ENCODE results near the gene ERBB2.

Gene ERBB2

DNA sequence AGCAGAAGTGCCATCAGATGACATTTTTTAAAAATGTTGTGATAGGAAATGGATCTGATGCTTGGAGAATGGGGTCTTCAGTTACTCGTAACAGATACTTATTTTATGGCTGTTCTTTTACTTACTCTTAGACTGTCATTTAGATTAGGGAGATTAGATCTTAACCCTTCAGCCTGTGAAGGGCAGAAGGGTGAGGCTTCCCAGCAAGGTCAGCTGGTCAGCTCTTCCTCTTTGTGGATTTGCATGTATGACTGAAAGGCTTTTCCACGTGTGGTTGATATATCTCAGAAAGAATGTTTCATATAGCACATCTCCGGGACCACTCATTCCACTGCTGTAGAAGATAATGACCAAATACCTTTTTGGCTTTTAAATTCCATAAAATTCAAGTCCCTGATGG, 65.3 kb downstream of the ERBB2 start:
- no peaks in the 10 kb centered on the region for H3K79me2 ChIP-seq (ENCODE audit: insufficient read depth, low read length)
- H3K4me2 ChIP-seq (ENCODE audit: low read depth, low read length, poor library complexity, severe bottlenecking), result no peak overlapping the region
- H2AFZ ChIP-seq (ENCODE audit: low read length), result no peak overlapping the region
- no peaks in the 10 kb centered on the region for H3K27me3 ChIP-seq (ENCODE audit: insufficient read depth, low read length, poor library complexity, severe bottlenecking)
- no peaks in the 10 kb centered on the region for H3K36me3 ChIP-seq (ENCODE audit: insufficient read depth, low read length)
- no peak overlapping the region for H3K9ac ChIP-seq (ENCODE audit: low read depth, low read length, poor library complexity, severe bottlenecking)
- no peaks in the 10 kb centered on the region for H4K20me1 ChIP-seq (ENCODE audit: insufficient read depth, low read length, poor library complexity, severe bottlenecking)
- no peaks in the 10 kb centered on the region for H3K9me2 ChIP-seq (replicated peaks; ENCODE audit: low read depth, low read length)
- H3K4me3 ChIP-seq (ENCODE audit: low read length, poor library complexity, severe bottlenecking), result no peak overlapping the region
- H3K9me3 ChIP-seq (ENCODE audit: insufficient read depth, low read depth, low read length), result no peaks in the 10 kb centered on the region
- no peak for TF ChIP-seq CTCF (conservative IDR thresholded peaks at IDR 0.05; ENCODE audit: low read length)
- no peak for TF ChIP-seq EZH2phosphoT487 (IDR thresholded peaks at IDR 0.05; ENCODE audit: borderline replicate concordance)
- H3K4me1 ChIP-seq (ENCODE audit: insufficient read depth, low read length, poor library complexity, severe bottlenecking), result peaks cover 10% of the 10 kb centered on the region
- H3F3A ChIP-seq (ENCODE audit: low read depth), result 0 out of 2 replicates have a peak, but pooled peaks cover under 1% of the 10 kb centered on the region

DNA sequence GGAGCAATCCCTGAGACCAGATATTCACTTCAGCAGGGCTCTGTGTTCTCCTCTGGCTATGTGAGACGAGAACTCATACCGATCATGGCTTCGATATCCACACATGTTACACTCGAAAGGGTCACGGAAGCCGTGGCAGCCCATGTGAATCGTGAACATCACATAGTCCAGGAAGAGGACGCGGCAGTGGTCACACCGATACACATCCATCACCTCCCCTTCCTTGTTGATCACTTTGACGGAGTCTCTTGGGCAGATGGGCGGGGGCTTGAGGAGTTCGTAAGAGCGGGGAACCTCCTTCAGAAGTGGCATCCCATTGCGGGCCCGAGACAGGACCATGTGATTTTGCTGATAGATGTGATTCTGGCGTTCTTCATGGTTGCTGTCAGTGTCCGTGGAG, 65.9 kb downstream of the ERBB2 start:
- Histone ChIP-seq H4K20me1 (ENCODE audit: insufficient read depth, low read length, poor library complexity, severe bottlenecking) (no peaks in the 10 kb centered on the region), H3K9ac (ENCODE audit: low read depth, low read length, poor library complexity, severe bottlenecking) (no peak overlapping the region), H3K27me3 (ENCODE audit: insufficient read depth, low read length, poor library complexity, severe bottlenecking) (no peaks in the 10 kb centered on the region), H3K79me2 (ENCODE audit: insufficient read depth, low read length) (no peaks in the 10 kb centered on the region), H2AFZ (ENCODE audit: low read length) (no peak overlapping the region), H3K9me2 (replicated peaks; ENCODE audit: low read depth, low read length) (no peaks in the 10 kb centered on the region), H3K4me3 (ENCODE audit: low read length, poor library complexity, severe bottlenecking) (no peak overlapping the region), H3F3A (ENCODE audit: low read depth) (0 out of 2 replicates have a peak, but pooled peaks cover 4% of the 10 kb centered on the region), H3K4me1 (ENCODE audit: insufficient read depth, low read length, poor library complexity, severe bottlenecking) (peaks cover 16% of the 10 kb centered on the region), H3K36me3 (ENCODE audit: insufficient read depth, low read length) (no peaks in the 10 kb centered on the region), H3K9me3 (ENCODE audit: insufficient read depth, low read depth, low read length) (no peaks in the 10 kb centered on the region), H3K4me2 (ENCODE audit: low read depth, low read length, poor library complexity, severe bottlenecking) (no peak overlapping the region)
- TF ChIP-seq CTCF (conservative IDR thresholded peaks at IDR 0.05; ENCODE audit: low read length), result no peak
- TF ChIP-seq EZH2phosphoT487 (IDR thresholded peaks at IDR 0.05; ENCODE audit: borderline replicate concordance), result no peak

DNA sequence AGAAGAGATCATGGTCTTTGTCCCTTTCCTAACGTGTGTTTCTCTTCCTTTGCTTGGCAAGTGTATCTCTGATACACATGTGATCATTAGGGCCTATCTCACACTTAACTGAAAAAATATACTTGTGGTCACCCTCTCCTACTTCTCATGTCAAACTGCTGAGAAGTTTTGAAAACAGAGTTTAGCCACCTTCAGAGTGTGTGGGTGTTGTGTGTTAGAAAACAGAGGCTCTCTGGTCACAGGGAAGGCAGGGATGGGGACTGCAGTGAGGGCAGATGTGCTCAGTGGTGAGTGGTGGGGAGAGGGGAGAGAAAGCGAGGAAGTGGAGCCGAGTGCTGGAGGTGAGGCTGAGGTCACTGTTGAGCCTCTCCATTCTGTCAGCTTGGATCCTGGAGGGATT, 67.3 kb downstream of the ERBB2 start:
- no peak overlapping the region for H2AFZ ChIP-seq (ENCODE audit: low read length)
- H3K4me2 ChIP-seq (ENCODE audit: low read depth, low read length, poor library complexity, severe bottlenecking), result no peak overlapping the region
- no peak overlapping the region for H3K9ac ChIP-seq (ENCODE audit: low read depth, low read length, poor library complexity, severe bottlenecking)
- H3K9me3 ChIP-seq (ENCODE audit: insufficient read depth, low read depth, low read length), result no peaks in the 10 kb centered on the region
- no peaks in the 10 kb centered on the region for H3K9me2 ChIP-seq (replicated peaks; ENCODE audit: low read depth, low read length)
- H3K36me3 ChIP-seq (ENCODE audit: insufficient read depth, low read length), result no peaks in the 10 kb centered on the region
- peaks cover 20% of the 10 kb centered on the region for H3K4me1 ChIP-seq (ENCODE audit: insufficient read depth, low read length, poor library complexity, severe bottlenecking)
- no peaks in the 10 kb centered on the region for H3K79me2 ChIP-seq (ENCODE audit: insufficient read depth, low read length)
- no peaks in the 10 kb centered on the region for H4K20me1 ChIP-seq (ENCODE audit: insufficient read depth, low read length, poor library complexity, severe bottlenecking)
- no peak overlapping the region for H3K4me3 ChIP-seq (ENCODE audit: low read length, poor library complexity, severe bottlenecking)
- 0 out of 2 replicates have a peak, but pooled peaks cover 4% of the 10 kb centered on the region for H3F3A ChIP-seq (ENCODE audit: low read depth)
- H3K27me3 ChIP-seq (ENCODE audit: insufficient read depth, low read length, poor library complexity, severe bottlenecking), result no peaks in the 10 kb centered on the region
- TF ChIP-seq EZH2phosphoT487 (IDR thresholded peaks at IDR 0.05; ENCODE audit: borderline replicate concordance) (no peak), CTCF (conservative IDR thresholded peaks at IDR 0.05; ENCODE audit: low read length) (no peak)
